Measurements from ENCODE around the gene ALDH18A1.

ALDH18A1 gene

GRCh38 chr10:95605163-95605562, 51.3 kb downstream of the ALDH18A1 start:
- Histone ChIP-seq H3K4me1 (ENCODE audit: control insufficient read depth, insufficient read depth, low read length) (no peaks in the 10 kb centered on the region), H3K9ac (ENCODE audit: low read length) (no peak overlapping the region), H3K4me3 (ENCODE audit: low read length) (no peak overlapping the region)

GRCh38 chr10:95604630-95605029, 51.9 kb downstream of the ALDH18A1 start:
- no peak overlapping the region for H3K4me3 ChIP-seq (ENCODE audit: low read length)
- H3K27me3 ChIP-seq (ENCODE audit: control insufficient read depth, insufficient read depth, low read length), result no peaks in the 10 kb centered on the region
- H3K9ac ChIP-seq (ENCODE audit: low read length), result no peak overlapping the region
- peaks cover 29% of the 10 kb centered on the region for H3K36me3 ChIP-seq (ENCODE audit: control insufficient read depth, insufficient read depth, low read length)
- H3K4me1 ChIP-seq (ENCODE audit: control insufficient read depth, insufficient read depth, low read length), result no peaks in the 10 kb centered on the region
- H3K9me3 ChIP-seq (ENCODE audit: control insufficient read depth, low read length), result no peaks in the 10 kb centered on the region

More at GRCh38 chr10:95605163-95605562, 51.3 kb downstream of the ALDH18A1 start:
- Histone ChIP-seq H3K9me3 (ENCODE audit: control insufficient read depth, low read length) (no peaks in the 10 kb centered on the region), H3K36me3 (ENCODE audit: control insufficient read depth, insufficient read depth, low read length) (peaks cover 29% of the 10 kb centered on the region), H3K27me3 (ENCODE audit: control insufficient read depth, insufficient read depth, low read length) (no peaks in the 10 kb centered on the region)

- no peak overlapping the region for H3K9ac ChIP-seq (ENCODE audit: low read length)
- H3K36me3 ChIP-seq (ENCODE audit: control insufficient read depth, insufficient read depth, low read length), result peaks cover 20% of the 10 kb centered on the region
- no peaks in the 10 kb centered on the region for H3K9me3 ChIP-seq (ENCODE audit: control insufficient read depth, low read length)
- H3K4me1 ChIP-seq (ENCODE audit: control insufficient read depth, insufficient read depth, low read length), result no peaks in the 10 kb centered on the region
- no peak overlapping the region for H3K4me3 ChIP-seq (ENCODE audit: low read length)
- H3K27me3 ChIP-seq (ENCODE audit: control insufficient read depth, insufficient read depth, low read length), result no peaks in the 10 kb centered on the region
These were observed 54.1 kb downstream of the ALDH18A1 start for GRCh38 chr10:95602382-95602781.

GRCh38 chr10:95601116-95601719, 55.3 kb downstream of the ALDH18A1 start:
- Histone ChIP-seq H3K4me1 (ENCODE audit: control insufficient read depth, insufficient read depth, low read length) (no peaks in the 10 kb centered on the region), H3K27me3 (ENCODE audit: control insufficient read depth, insufficient read depth, low read length) (no peaks in the 10 kb centered on the region), H3K4me3 (ENCODE audit: low read length) (no peak overlapping the region), H3K9ac (ENCODE audit: low read length) (no peak overlapping the region), H3K36me3 (ENCODE audit: control insufficient read depth, insufficient read depth, low read length) (peaks cover 12% of the 10 kb centered on the region), H3K9me3 (ENCODE audit: control insufficient read depth, low read length) (no peaks in the 10 kb centered on the region)

- Histone ChIP-seq H3K27me3 (ENCODE audit: control insufficient read depth, insufficient read depth, low read length) (no peaks in the 10 kb centered on the region), H3K9ac (ENCODE audit: low read length) (no peak overlapping the region), H3K4me3 (ENCODE audit: low read length) (no peak overlapping the region), H3K36me3 (ENCODE audit: control insufficient read depth, insufficient read depth, low read length) (peaks cover 7% of the 10 kb centered on the region), H3K4me1 (ENCODE audit: control insufficient read depth, insufficient read depth, low read length) (no peaks in the 10 kb centered on the region), H3K9me3 (ENCODE audit: control insufficient read depth, low read length) (no peaks in the 10 kb centered on the region)
These were observed 56.4 kb downstream of the ALDH18A1 start for GRCh38 chr10:95600158-95600557.

- no peaks in the 10 kb centered on the region for H3K9me3 ChIP-seq (ENCODE audit: control insufficient read depth, low read length)
- H3K4me1 ChIP-seq (ENCODE audit: control insufficient read depth, insufficient read depth, low read length), result no peaks in the 10 kb centered on the region
- no peak overlapping the region for H3K9ac ChIP-seq (ENCODE audit: low read length)
- no peak overlapping the region for H3K4me3 ChIP-seq (ENCODE audit: low read length)
- H3K27me3 ChIP-seq (ENCODE audit: control insufficient read depth, insufficient read depth, low read length), result no peaks in the 10 kb centered on the region
- H3K36me3 ChIP-seq (ENCODE audit: control insufficient read depth, insufficient read depth, low read length), result no peaks in the 10 kb centered on the region
These were observed 58.7 kb downstream of the ALDH18A1 start for GRCh38 chr10:95597788-95598187.

- Histone ChIP-seq H3K9me3 (ENCODE audit: control insufficient read depth, low read length) (no peaks in the 10 kb centered on the region), H3K9ac (ENCODE audit: low read length) (no peak overlapping the region), H3K4me1 (ENCODE audit: control insufficient read depth, insufficient read depth, low read length) (peaks cover 11% of the 10 kb centered on the region), H3K36me3 (ENCODE audit: control insufficient read depth, insufficient read depth, low read length) (no peaks in the 10 kb centered on the region), H3K27me3 (ENCODE audit: control insufficient read depth, insufficient read depth, low read length) (no peaks in the 10 kb centered on the region), H3K4me3 (ENCODE audit: low read length) (no peak overlapping the region)
These were observed 68.5 kb downstream of the ALDH18A1 start for GRCh38 chr10:95588025-95588424.

- H3K9ac ChIP-seq (ENCODE audit: low read length), result no peak overlapping the region
- no peaks in the 10 kb centered on the region for H3K27me3 ChIP-seq (ENCODE audit: control insufficient read depth, insufficient read depth, low read length)
- H3K4me3 ChIP-seq (ENCODE audit: low read length), result no peak overlapping the region
- no peaks in the 10 kb centered on the region for H3K36me3 ChIP-seq (ENCODE audit: control insufficient read depth, insufficient read depth, low read length)
- H3K4me1 ChIP-seq (ENCODE audit: control insufficient read depth, insufficient read depth, low read length), result no peaks in the 10 kb centered on the region
- no peaks in the 10 kb centered on the region for H3K9me3 ChIP-seq (ENCODE audit: control insufficient read depth, low read length)
These were observed 76.5 kb downstream of the ALDH18A1 start for GRCh38 chr10:95579835-95580535.

- H3K9me3 ChIP-seq (ENCODE audit: control insufficient read depth, low read length), result no peaks in the 10 kb centered on the region
- H3K4me1 ChIP-seq (ENCODE audit: control insufficient read depth, insufficient read depth, low read length), result no peaks in the 10 kb centered on the region
- no peak overlapping the region for H3K9ac ChIP-seq (ENCODE audit: low read length)
- H3K27me3 ChIP-seq (ENCODE audit: control insufficient read depth, insufficient read depth, low read length), result no peaks in the 10 kb centered on the region
- no peak overlapping the region for H3K4me3 ChIP-seq (ENCODE audit: low read length)
- no peaks in the 10 kb centered on the region for H3K36me3 ChIP-seq (ENCODE audit: control insufficient read depth, insufficient read depth, low read length)
These were observed 77.2 kb downstream of the ALDH18A1 start for GRCh38 chr10:95579292-95579691.

GRCh38 chr10:95578619-95579018, 77.9 kb downstream of the ALDH18A1 start:
- no peaks in the 10 kb centered on the region for H3K27me3 ChIP-seq (ENCODE audit: control insufficient read depth, insufficient read depth, low read length)
- H3K9me3 ChIP-seq (ENCODE audit: control insufficient read depth, low read length), result no peaks in the 10 kb centered on the region
- H3K9ac ChIP-seq (ENCODE audit: low read length), result no peak overlapping the region
- no peak overlapping the region for H3K4me3 ChIP-seq (ENCODE audit: low read length)
- no peaks in the 10 kb centered on the region for H3K4me1 ChIP-seq (ENCODE audit: control insufficient read depth, insufficient read depth, low read length)
- no peaks in the 10 kb centered on the region for H3K36me3 ChIP-seq (ENCODE audit: control insufficient read depth, insufficient read depth, low read length)

- H3K36me3 ChIP-seq (ENCODE audit: control insufficient read depth, insufficient read depth, low read length), result no peaks in the 10 kb centered on the region
- no peak overlapping the region for H3K4me3 ChIP-seq (ENCODE audit: low read length)
- no peaks in the 10 kb centered on the region for H3K9me3 ChIP-seq (ENCODE audit: control insufficient read depth, low read length)
- no peaks in the 10 kb centered on the region for H3K4me1 ChIP-seq (ENCODE audit: control insufficient read depth, insufficient read depth, low read length)
- no peaks in the 10 kb centered on the region for H3K27me3 ChIP-seq (ENCODE audit: control insufficient read depth, insufficient read depth, low read length)
- H3K9ac ChIP-seq (ENCODE audit: low read length), result no peak overlapping the region
These were observed 81.7 kb downstream of the ALDH18A1 start for GRCh38 chr10:95574649-95575365.

- Histone ChIP-seq H3K4me1 (ENCODE audit: control insufficient read depth, insufficient read depth, low read length) (no peaks in the 10 kb centered on the region), H3K36me3 (ENCODE audit: control insufficient read depth, insufficient read depth, low read length) (no peaks in the 10 kb centered on the region), H3K4me3 (ENCODE audit: low read length) (no peak overlapping the region), H3K9ac (ENCODE audit: low read length) (no peak overlapping the region), H3K9me3 (ENCODE audit: control insufficient read depth, low read length) (no peaks in the 10 kb centered on the region), H3K27me3 (ENCODE audit: control insufficient read depth, insufficient read depth, low read length) (no peaks in the 10 kb centered on the region)
These were observed 82.4 kb downstream of the ALDH18A1 start for GRCh38 chr10:95573964-95574604.
